ENCODE measurements around the gene PSMD2. TPM values are rescaled to one million over a fixed set of nuclear protein-coding genes. Genes with fewer than 3 reads are reported as not detected.

PSMD2 gene
- total RNA-seq, 4 donors from 2014 or later: 63.6 to 234 (median 195) TPM

- Histone ChIP-seq H3K4me3 (no peak overlapping the region), H3K4me1 (no peaks in the 10 kb centered on the region), H3K27ac (no peak overlapping the region), H3K27me3 (peaks cover 11% of the 10 kb centered on the region), H3K9me3 (no peaks in the 10 kb centered on the region), H3K36me3 (no peaks in the 10 kb centered on the region)
- TF ChIP-seq EP300 (IDR thresholded peaks at IDR 0.05; ENCODE audit: low read depth): no peak
- no peak for TF ChIP-seq POLR2AphosphoS5 (IDR thresholded peaks at IDR 0.05)
- TF ChIP-seq CTCF (IDR thresholded peaks at IDR 0.05): no peak
- no peak for TF ChIP-seq POLR2A (IDR thresholded peaks at IDR 0.05)
- DNase-seq: no peak
- WGBS, 2 donors (ENCODE audit: low coverage in 1 of 2): 86 to 87% methylated on average over 6 to 21 of the region's 22 CpGs
- intact Hi-C loops (cut with DNase I; ENCODE audit: low total_unique reads) (no loop called here), in situ Hi-C loops (cut with MboI; ENCODE audit: low pct_ligation_motif_present in 1 of 4, low pct_unique_long_range_greater_than_20kb in 1 of 4, low sequenced_read_pairs in 3 of 4) (no loop called here)
Measured at GRCh38 chr3:184291044-184291737, 7.8 kb upstream of the PSMD2 start.

GRCh38 chr3:184291738-184292445 lies 7.1 kb upstream of the PSMD2 start:
- intact Hi-C loops (cut with DNase I; ENCODE audit: low total_unique reads): no loop called here
- 94% methylated on average over 21 of the region's 21 CpGs; no CpG with 5 or more reads in 1 of the 2 donors for WGBS, 2 donors (ENCODE audit: low coverage in 1 of 2)
- in situ Hi-C loops (cut with MboI; ENCODE audit: low pct_ligation_motif_present in 1 of 4, low pct_unique_long_range_greater_than_20kb in 1 of 4, low sequenced_read_pairs in 3 of 4): no loop called here

GRCh38 chr3:184295771-184296170 lies 3.3 kb upstream of the PSMD2 start:
- H3K9me3 ChIP-seq: no peaks in the 10 kb centered on the region
- 30 to 70% methylated on average over 3 of the region's 3 CpGs for WGBS, 2 donors (ENCODE audit: low coverage in 1 of 2)
- TF ChIP-seq EP300 (IDR thresholded peaks at IDR 0.05; ENCODE audit: low read depth) (no peak), CTCF (IDR thresholded peaks at IDR 0.05) (no peak), POLR2A (IDR thresholded peaks at IDR 0.05) (no peak)
- H3K4me1 ChIP-seq: peaks cover 7 to 25% (median 11%) of the 10 kb centered on the region in 4 donors
- intact Hi-C loops (cut with DNase I; ENCODE audit: low total_unique reads): no loop called here
- DNase-seq: no peak
- in situ Hi-C loops (cut with MboI; ENCODE audit: low pct_ligation_motif_present in 1 of 4, low pct_unique_long_range_greater_than_20kb in 1 of 4, low sequenced_read_pairs in 3 of 4): no loop called here
- H3K4me3 ChIP-seq: no peak overlapping the region
- H3K27ac ChIP-seq: no peak overlapping the region
- H3K27me3 ChIP-seq: no peaks in the 10 kb centered on the region
- peaks cover 0 to 6% (median under 1%) of the 10 kb centered on the region in 4 donors for H3K36me3 ChIP-seq

More at GRCh38 chr3:184291738-184292445, 7.1 kb upstream of the PSMD2 start:
- H3K9me3 ChIP-seq: no peaks in the 10 kb centered on the region
- no peak for DNase-seq
- no peaks in the 10 kb centered on the region for H3K36me3 ChIP-seq
- TF ChIP-seq POLR2AphosphoS5 (IDR thresholded peaks at IDR 0.05) (no peak), EP300 (IDR thresholded peaks at IDR 0.05; ENCODE audit: low read depth) (no peak)
- peaks cover 11% of the 10 kb centered on the region for H3K27me3 ChIP-seq
- H3K4me3 ChIP-seq: no peak overlapping the region
- H3K4me1 ChIP-seq: no peaks in the 10 kb centered on the region
- H3K27ac ChIP-seq: no peak overlapping the region

GRCh38 chr3:184296616-184297015 lies 2.4 kb upstream of the PSMD2 start:
- DNase-seq: no peak
- Histone ChIP-seq H3K4me3 (no peak overlapping the region), H3K27ac (no peak overlapping the region), H3K4me1 (peaks cover 7 to 26% (median 12%) of the 10 kb centered on the region in 4 donors), H3K27me3 (no peaks in the 10 kb centered on the region), H3K9me3 (no peaks in the 10 kb centered on the region), H3K36me3 (peaks cover 0 to 12% (median 4%) of the 10 kb centered on the region in 4 donors)
- intact Hi-C loops (cut with DNase I; ENCODE audit: low total_unique reads): no loop called here
- in situ Hi-C loops (cut with MboI; ENCODE audit: low pct_ligation_motif_present in 1 of 4, low pct_unique_long_range_greater_than_20kb in 1 of 4, low sequenced_read_pairs in 3 of 4): no loop called here
- 60 to 79% methylated on average over 2 to 7 of the region's 7 CpGs for WGBS, 2 donors (ENCODE audit: low coverage in 1 of 2)
- TF ChIP-seq POLR2A (IDR thresholded peaks at IDR 0.05) (no peak), CTCF (IDR thresholded peaks at IDR 0.05) (no peak), EP300 (IDR thresholded peaks at IDR 0.05; ENCODE audit: low read depth) (no peak), POLR2AphosphoS5 (IDR thresholded peaks at IDR 0.05) (no peak)

Data from transverse colon (tissue), 4 donors.